GM12892 (cell line): ENCODE data around the gene ADAMTS15.

Experiments used
- POLR2A ChIP-seq: IDR thresholded peaks from 2 replicates; pipeline ENCODE4 v1.6.1; 2011; ENCODE audit warnings: low read depth, low read length, control low read depth
- POLR2AphosphoS5 ChIP-seq: IDR thresholded peaks from 2 replicates; pipeline ENCODE4 v1.6.1; 2011; ENCODE audit warnings: low read depth, low read length, control low read depth

GRCh38 chr11:130434521-130435223 lies 13.8 kb upstream of the ADAMTS15 start:
- TF ChIP-seq POLR2AphosphoS5 (no peak), POLR2A (no peak)
